GM18870 (cell line): Measurements from ENCODE around the gene SOCS4.
A peak's percentile ranks its signal among the peaks of the same experiment; 100 is the strongest.
"Not testable (repeated sequence)": the region's sequence is repeated elsewhere in the genome, so short reads cannot be mapped to it uniquely, and the experiment has no call there.

ENCODE experiments used
- ATAC-seq: cut with Tn5 transposase; IDR thresholded peaks from one replicate; pipeline ENCODE4 v1.9.1; 2021; ENCODE audit warnings: moderate library complexity; ENCODE audit not compliant: unreplicated experiment

Gene SOCS4

GRCh38 chr14:55026793-55027561 lies at the start of gene SOCS4, which contains the start of gene WDHD1:
SOCS4 (plus strand) TSS chr14:55027236; CDS start chr14:55043042, 15,806 bp downstream.
WDHD1 (minus strand) TSS chr14:55027099; CDS start chr14:55026787, 312 bp downstream.
- ATAC-seq, result peak; percentile 84

- ATAC-seq, result no peak
Observed at GRCh38 chr14:54979039-54979438, 48.0 kb upstream of the SOCS4 start.

GRCh38 chr14:54981698-54982097 lies 45.3 kb upstream of the SOCS4 start:
- ATAC-seq, result no peak

- no peak for ATAC-seq
Observed at GRCh38 chr14:54985156-54985555, 41.9 kb upstream of the SOCS4 start.

- ATAC-seq, result no peak
Observed at GRCh38 chr14:55000381-55000780, 26.7 kb upstream of the SOCS4 start.

GRCh38 chr14:55005071-55005470 lies 22.0 kb upstream of the SOCS4 start:
- no peak for ATAC-seq

GRCh38 chr14:55015006-55015405 lies 12.0 kb upstream of the SOCS4 start:
- ATAC-seq, result no peak

GRCh38 chr14:55019968-55020554 lies 7.0 kb upstream of the SOCS4 start:
- no peak for ATAC-seq

- not testable (repeated sequence) for ATAC-seq
Observed at GRCh38 chr14:55024365-55024764, 2.7 kb upstream of the SOCS4 start.

- no peak for ATAC-seq
Observed at GRCh38 chr14:55025948-55026347, 1.1 kb upstream of the SOCS4 start.

GRCh38 chr14:55026441-55026792 lies 619 bp upstream of the SOCS4 start:
- ATAC-seq, result no peak

- no peak for ATAC-seq
Observed at GRCh38 chr14:55028066-55028465, 1.0 kb downstream of the SOCS4 start.

GRCh38 chr14:55028476-55028875 lies 1.4 kb downstream of the SOCS4 start:
- no peak for ATAC-seq

- no peak for ATAC-seq
Observed at GRCh38 chr14:55031190-55031589, 4.2 kb downstream of the SOCS4 start.

GRCh38 chr14:55037995-55038394 lies 11.0 kb downstream of the SOCS4 start:
- ATAC-seq, result not testable (repeated sequence)

GRCh38 chr14:55038708-55039107 lies 11.7 kb downstream of the SOCS4 start:
- no peak for ATAC-seq

GRCh38 chr14:55043528-55043927 lies 16.5 kb downstream of the SOCS4 start:
- no peak for ATAC-seq

- no peak for ATAC-seq
Observed at GRCh38 chr14:55045087-55045486, 18.1 kb downstream of the SOCS4 start.

- ATAC-seq, result no peak
Observed at GRCh38 chr14:55047301-55048053, 20.4 kb downstream of the SOCS4 start.

- no peak for ATAC-seq
Observed at GRCh38 chr14:55048900-55049436, 21.9 kb downstream of the SOCS4 start.

- ATAC-seq, result peak; percentile 27
Observed at GRCh38 chr14:55051165-55051422, 24.1 kb downstream of the SOCS4 start.
